ENCODE results near the gene CTR9. TPM values are rescaled to one million over a fixed set of nuclear protein-coding genes. Genes with fewer than 3 reads are reported as not detected.
A peak's percentile ranks its signal among the peaks of the same experiment; 100 is the strongest.

The CTR9 gene
- total RNA-seq, 1 experiment from 2014 or later, result 32.7 TPM

DNA sequence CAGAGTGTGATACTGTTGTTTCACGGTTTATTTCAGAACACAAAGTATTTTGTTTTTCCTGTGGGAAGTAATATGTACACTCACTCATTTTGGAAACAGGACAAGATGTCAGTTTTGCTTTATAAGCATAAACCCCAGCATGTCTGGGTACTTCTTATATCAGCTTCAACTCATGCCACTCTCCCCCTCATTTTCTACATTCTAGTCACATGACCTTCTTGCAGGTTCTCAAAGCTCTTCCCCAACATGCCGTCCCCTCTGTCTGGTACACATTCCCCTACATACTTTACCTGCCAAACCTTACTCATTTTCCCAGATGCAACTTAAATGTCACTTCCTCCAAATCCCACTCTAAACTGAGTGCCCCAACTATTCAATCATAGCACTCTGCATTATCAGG, 1.6 kb upstream of the CTR9 start (continued):
- TF ChIP-seq, protein P1, sequence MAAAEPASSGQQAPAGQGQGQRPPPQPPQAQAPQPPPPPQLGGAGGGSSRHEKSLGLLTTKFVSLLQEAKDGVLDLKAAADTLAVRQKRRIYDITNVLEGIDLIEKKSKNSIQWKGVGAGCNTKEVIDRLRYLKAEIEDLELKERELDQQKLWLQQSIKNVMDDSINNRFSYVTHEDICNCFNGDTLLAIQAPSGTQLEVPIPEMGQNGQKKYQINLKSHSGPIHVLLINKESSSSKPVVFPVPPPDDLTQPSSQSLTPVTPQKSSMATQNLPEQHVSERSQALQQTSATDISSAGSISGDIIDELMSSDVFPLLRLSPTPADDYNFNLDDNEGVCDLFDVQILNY (CRISPR knock-in tag; IDR thresholded peaks at IDR 0.05), result no peak
- no peak for TF ChIP-seq GTF2I (CRISPR knock-in tag; conservative IDR thresholded peaks at IDR 0.05)
- TF ChIP-seq, protein P2, sequence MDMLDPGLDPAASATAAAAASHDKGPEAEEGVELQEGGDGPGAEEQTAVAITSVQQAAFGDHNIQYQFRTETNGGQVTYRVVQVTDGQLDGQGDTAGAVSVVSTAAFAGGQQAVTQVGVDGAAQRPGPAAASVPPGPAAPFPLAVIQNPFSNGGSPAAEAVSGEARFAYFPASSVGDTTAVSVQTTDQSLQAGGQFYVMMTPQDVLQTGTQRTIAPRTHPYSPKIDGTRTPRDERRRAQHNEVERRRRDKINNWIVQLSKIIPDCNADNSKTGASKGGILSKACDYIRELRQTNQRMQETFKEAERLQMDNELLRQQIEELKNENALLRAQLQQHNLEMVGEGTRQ (CRISPR knock-in tag; IDR thresholded peaks at IDR 0.05), result no peak

DNA sequence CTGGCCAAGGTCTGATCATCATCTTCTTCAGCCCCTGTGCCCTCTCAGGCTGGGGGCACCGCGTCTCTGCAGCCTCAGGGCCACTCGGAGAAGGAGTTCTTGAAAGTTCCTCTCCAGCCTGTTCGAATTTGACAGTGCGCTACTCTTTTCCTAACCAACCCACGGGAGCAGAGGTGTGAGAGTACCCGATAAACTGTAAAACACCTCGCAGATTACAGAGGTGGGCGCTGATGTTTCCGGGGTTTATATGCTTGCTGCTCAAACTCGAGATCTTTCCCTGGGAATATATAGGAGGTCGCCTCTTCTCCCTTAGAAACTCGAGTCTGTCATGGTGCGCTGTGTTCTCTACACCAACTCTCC, 515 bp downstream of the CTR9 start:
- H3K27ac Mint-ChIP-seq, result peak overlapping the region; percentile 84
- peaks cover 4% of the 10 kb centered on the region for H3K4me1 Mint-ChIP-seq
- CTCF ChIA-PET, result interaction anchor here (0.8 to 1.5 kb wide), 8 partner anchors 19 to 385 kb away, joined by 3 to 14 read pairs (median 3); partner anchors contain the start of genes EIF4G2 and RNF141
- no peaks in the 10 kb centered on the region for H3K9me3 Mint-ChIP-seq
- POLR2A ChIA-PET, result interaction anchor here (1.1 kb wide), 1 partner anchor 57 kb away, joined by 7 read pairs; the partner anchor contains the start of gene EIF4G2
- ATAC-seq (peak; percentile 3; the same call in 1 of the 2 replicates), DNase-seq (ENCODE audit: low spot score) (no peak)
- peaks cover 14% of the 10 kb centered on the region for H3K36me3 Mint-ChIP-seq
- H3K4me3 Mint-ChIP-seq, result peak overlapping the region; percentile 94
- no peak for TF ChIP-seq SP1 (CRISPR knock-in tag; conservative IDR thresholded peaks at IDR 0.05)
- TF ChIP-seq, protein P1 (CRISPR knock-in tag; IDR thresholded peaks at IDR 0.05), result no peak
- TF ChIP-seq, protein P3, sequence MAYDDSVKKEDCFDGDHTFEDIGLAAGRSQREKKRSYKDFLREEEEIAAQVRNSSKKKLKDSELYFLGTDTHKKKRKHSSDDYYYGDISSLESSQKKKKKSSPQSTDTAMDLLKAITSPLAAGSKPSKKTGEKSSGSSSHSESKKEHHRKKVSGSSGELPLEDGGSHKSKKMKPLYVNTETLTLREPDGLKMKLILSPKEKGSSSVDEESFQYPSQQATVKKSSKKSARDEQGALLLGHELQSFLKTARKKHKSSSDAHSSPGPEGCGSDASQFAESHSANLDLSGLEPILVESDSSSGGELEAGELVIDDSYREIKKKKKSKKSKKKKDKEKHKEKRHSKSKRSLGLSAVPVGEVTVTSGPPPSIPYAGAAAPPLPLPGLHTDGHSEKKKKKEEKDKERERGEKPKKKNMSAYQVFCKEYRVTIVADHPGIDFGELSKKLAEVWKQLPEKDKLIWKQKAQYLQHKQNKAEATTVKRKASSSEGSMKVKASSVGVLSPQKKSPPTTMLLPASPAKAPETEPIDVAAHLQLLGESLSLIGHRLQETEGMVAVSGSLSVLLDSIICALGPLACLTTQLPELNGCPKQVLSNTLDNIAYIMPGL (CRISPR knock-in tag; IDR thresholded peaks at IDR 0.05), result no peak
- TF ChIP-seq, protein P4, sequence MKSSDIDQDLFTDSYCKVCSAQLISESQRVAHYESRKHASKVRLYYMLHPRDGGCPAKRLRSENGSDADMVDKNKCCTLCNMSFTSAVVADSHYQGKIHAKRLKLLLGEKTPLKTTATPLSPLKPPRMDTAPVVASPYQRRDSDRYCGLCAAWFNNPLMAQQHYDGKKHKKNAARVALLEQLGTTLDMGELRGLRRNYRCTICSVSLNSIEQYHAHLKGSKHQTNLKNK (CRISPR knock-in tag; IDR thresholded peaks at IDR 0.05), result no peak
- no peaks in the 10 kb centered on the region for H3K27me3 Mint-ChIP-seq (ENCODE audit: low read depth)

DNA sequence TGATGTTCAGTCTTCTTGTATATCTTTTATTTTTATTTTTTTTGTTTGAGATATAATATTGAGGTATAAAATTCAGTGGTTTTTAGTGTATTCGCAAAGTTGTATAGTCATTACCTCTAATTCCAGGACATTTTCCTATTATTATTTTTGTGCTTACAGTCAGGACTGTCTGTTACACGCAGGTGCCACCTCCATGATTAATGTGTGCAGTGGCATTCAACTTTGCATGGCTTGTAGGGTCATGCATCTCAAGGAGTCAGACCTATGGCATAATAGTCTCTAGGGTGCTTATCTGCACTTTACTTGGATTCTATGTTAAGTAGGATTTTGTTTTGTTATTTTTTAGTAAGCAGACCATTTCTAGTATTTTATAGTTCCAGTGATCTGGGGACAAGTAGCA, 1.0 kb downstream of the CTR9 start:
- H3K9me3 Mint-ChIP-seq, result no peaks in the 10 kb centered on the region
- peak overlapping the region; percentile 94 for H3K4me3 Mint-ChIP-seq
- no peak for TF ChIP-seq GABPB1 (CRISPR knock-in tag; IDR thresholded peaks at IDR 0.05)
- TF ChIP-seq PRRX2 (CRISPR knock-in tag; IDR thresholded peaks at IDR 0.05), result no peak
- no peak for TF ChIP-seq JAZF1 (CRISPR knock-in tag; IDR thresholded peaks at IDR 0.05)
- TF ChIP-seq NR1H2 (CRISPR knock-in tag; IDR thresholded peaks at IDR 0.05), result no peak
- DNase-seq (ENCODE audit: low spot score) (no peak), ATAC-seq (no peak)
- H3K4me1 Mint-ChIP-seq, result peaks cover 4% of the 10 kb centered on the region
- no peak overlapping the region for H3K27ac Mint-ChIP-seq
- CTCF ChIA-PET, result no interaction called here
- H3K27me3 Mint-ChIP-seq (ENCODE audit: low read depth), result no peaks in the 10 kb centered on the region
- POLR2A ChIA-PET, result no interaction called here
- H3K36me3 Mint-ChIP-seq, result peaks cover 19% of the 10 kb centered on the region

DNA sequence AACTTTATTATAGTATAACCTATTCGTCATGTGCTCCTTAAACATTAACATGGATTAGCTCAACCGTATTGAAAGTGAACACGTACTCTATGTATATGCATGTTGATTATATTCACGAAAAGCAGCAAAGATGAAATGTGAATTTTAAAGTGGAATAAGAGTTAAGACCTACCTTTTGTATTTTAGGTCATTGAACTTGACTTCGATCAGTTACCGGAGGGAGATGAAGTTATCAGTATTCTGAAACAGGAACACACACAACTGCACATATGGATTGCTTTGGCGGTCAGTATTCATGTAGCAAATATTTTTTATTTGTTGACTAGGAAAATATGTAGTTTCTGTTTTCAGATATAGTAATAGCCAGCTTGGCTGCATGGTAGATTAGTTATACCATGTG, 1.4 kb downstream of the CTR9 start:
- TF ChIP-seq NFE2L1 (CRISPR knock-in tag; IDR thresholded peaks at IDR 0.05) (no peak), NFYB (CRISPR knock-in tag; conservative IDR thresholded peaks at IDR 0.05; ENCODE audit: low read depth) (no peak), PRRX2 (CRISPR knock-in tag; IDR thresholded peaks at IDR 0.05) (no peak), ZBTB21 (CRISPR knock-in tag; IDR thresholded peaks at IDR 0.05; ENCODE audit: borderline replicate concordance) (no peak), MYBL2 (CRISPR knock-in tag; IDR thresholded peaks at IDR 0.05) (no peak), ETV6 (CRISPR knock-in tag; IDR thresholded peaks at IDR 0.05) (no peak), ATF1 (CRISPR knock-in tag; IDR thresholded peaks at IDR 0.05) (no peak), HMGA2 (CRISPR knock-in tag; IDR thresholded peaks at IDR 0.05) (no peak)
- TF ChIP-seq, protein P5, sequence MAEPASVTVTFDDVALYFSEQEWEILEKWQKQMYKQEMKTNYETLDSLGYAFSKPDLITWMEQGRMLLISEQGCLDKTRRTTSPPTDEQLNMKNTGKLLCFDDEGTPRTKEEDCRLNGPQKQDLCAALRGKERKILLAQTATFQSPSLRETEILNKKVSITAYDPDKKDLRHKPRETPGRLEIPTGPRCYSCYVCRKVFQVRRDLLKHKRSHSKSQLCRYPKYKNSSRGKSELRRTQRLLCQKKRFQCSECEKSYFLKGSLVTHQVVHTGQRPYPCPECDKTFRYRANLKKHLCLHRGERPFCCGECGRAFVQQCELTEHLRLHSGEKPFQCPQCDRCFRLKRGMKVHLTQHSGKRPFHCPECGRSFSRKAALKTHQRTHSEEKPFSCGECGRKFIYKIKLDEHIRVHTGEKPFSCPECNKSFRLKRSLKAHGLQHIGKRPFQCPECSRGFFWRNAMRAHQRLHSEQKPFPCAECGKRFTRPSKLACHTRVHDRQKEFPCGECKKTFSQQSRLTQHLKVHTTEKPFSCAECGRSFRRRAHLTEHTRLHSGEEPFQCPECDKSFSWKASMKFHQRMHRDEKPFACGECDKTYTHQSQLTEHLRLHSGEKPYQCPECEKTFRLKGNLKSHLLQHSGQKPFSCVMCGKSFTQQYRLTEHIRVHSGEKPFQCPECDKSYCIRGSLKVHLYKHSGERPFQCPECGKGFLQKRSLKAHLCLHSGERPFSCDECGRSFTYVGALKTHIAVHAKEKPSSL (CRISPR knock-in tag; conservative IDR thresholded peaks at IDR 0.05), result no peak
- TF ChIP-seq, protein P6, sequence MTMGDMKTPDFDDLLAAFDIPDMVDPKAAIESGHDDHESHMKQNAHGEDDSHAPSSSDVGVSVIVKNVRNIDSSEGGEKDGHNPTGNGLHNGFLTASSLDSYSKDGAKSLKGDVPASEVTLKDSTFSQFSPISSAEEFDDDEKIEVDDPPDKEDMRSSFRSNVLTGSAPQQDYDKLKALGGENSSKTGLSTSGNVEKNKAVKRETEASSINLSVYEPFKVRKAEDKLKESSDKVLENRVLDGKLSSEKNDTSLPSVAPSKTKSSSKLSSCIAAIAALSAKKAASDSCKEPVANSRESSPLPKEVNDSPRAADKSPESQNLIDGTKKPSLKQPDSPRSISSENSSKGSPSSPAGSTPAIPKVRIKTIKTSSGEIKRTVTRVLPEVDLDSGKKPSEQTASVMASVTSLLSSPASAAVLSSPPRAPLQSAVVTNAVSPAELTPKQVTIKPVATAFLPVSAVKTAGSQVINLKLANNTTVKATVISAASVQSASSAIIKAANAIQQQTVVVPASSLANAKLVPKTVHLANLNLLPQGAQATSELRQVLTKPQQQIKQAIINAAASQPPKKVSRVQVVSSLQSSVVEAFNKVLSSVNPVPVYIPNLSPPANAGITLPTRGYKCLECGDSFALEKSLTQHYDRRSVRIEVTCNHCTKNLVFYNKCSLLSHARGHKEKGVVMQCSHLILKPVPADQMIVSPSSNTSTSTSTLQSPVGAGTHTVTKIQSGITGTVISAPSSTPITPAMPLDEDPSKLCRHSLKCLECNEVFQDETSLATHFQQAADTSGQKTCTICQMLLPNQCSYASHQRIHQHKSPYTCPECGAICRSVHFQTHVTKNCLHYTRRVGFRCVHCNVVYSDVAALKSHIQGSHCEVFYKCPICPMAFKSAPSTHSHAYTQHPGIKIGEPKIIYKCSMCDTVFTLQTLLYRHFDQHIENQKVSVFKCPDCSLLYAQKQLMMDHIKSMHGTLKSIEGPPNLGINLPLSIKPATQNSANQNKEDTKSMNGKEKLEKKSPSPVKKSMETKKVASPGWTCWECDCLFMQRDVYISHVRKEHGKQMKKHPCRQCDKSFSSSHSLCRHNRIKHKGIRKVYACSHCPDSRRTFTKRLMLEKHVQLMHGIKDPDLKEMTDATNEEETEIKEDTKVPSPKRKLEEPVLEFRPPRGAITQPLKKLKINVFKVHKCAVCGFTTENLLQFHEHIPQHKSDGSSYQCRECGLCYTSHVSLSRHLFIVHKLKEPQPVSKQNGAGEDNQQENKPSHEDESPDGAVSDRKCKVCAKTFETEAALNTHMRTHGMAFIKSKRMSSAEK (CRISPR knock-in tag; IDR thresholded peaks at IDR 0.05; ENCODE audit: borderline replicate concordance), result no peak
- Mint-ChIP-seq H3K4me3 (peak overlapping the region; percentile 94), H3K4me1 (peaks cover 4% of the 10 kb centered on the region), H3K27ac (no peak overlapping the region), H3K9me3 (no peaks in the 10 kb centered on the region), H3K36me3 (peaks cover 22% of the 10 kb centered on the region), H3K27me3 (ENCODE audit: low read depth) (no peaks in the 10 kb centered on the region)
- DNase-seq (ENCODE audit: low spot score) (no peak), ATAC-seq (no peak)
- CTCF ChIA-PET, result no interaction called here
- POLR2A ChIA-PET, result no interaction called here
